GM19324 (cell line): ENCODE measurements around the gene OR10K1.
"Not testable (repeated sequence)": the region's sequence is repeated elsewhere in the genome, so short reads cannot be mapped to it uniquely, and the experiment has no call there.

Experiments used
- ATAC-seq: cut with Tn5 transposase; IDR thresholded peaks from one replicate; pipeline ENCODE4 v1.9.1; 2021; ENCODE audit warnings: mild to moderate bottlenecking, moderate library complexity; ENCODE audit not compliant: unreplicated experiment, low FRiP score

The OR10K1 gene, protein sequence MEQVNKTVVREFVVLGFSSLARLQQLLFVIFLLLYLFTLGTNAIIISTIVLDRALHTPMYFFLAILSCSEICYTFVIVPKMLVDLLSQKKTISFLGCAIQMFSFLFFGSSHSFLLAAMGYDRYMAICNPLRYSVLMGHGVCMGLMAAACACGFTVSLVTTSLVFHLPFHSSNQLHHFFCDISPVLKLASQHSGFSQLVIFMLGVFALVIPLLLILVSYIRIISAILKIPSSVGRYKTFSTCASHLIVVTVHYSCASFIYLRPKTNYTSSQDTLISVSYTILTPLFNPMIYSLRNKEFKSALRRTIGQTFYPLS

DNA sequence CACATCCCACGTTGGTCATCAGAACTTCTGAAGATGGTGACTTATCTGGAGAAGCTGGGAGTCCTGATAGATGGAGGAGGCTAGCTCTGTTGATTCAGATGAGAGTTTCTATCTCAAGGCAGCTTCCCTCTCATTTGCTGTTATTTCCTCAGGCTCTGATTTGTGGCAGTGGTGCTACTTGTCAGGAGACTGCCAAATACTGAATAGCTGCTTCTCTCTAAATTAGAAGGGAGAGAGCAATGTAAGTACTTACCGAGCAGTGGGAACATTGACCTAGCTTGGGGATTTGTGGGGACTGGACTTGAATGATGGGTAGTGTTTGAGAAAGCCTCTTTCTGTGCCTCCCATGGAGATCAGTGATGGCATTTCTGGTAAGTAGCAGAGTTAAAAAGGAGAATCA is at the start of gene OR10K1:
Gene OR10K1 (plus strand): TSS at position 301 of the 400 bp plus-strand sequence. CDS start 3,728 bp downstream, outside the sequence.
- no peak for ATAC-seq

DNA sequence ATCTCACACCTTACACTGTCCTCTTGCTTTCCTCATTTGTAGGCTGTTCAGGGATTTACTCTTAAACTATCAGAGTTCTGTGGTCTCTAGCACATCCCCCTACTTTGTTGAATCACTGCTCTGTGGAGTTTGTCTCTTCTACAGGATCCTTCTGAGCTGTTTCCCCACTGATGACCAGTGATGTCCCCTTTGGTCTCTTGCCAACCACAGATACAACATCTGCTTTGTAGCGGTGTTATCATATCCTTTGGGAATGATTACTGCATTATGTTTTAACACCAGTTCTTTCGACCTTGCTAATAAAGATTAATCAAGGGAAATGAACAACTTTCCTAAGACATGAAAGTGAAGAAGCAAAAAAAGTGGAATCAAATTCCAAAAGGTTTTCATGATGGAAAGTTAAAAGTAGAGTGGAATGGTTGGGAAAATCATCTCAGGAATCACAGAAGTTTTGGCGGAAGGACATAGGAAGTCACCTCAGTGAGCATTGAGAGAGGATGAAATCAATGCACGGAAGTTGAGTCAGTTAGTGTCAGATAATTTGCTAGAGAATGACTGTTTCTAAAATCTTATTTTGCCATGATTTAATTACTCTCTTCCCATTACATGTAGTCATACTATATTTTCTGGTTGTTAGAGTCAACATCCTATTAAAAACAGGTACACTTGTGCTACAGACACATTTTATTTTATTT is 46.8 kb upstream of the OR10K1 start:
- ATAC-seq, result no peak

DNA sequence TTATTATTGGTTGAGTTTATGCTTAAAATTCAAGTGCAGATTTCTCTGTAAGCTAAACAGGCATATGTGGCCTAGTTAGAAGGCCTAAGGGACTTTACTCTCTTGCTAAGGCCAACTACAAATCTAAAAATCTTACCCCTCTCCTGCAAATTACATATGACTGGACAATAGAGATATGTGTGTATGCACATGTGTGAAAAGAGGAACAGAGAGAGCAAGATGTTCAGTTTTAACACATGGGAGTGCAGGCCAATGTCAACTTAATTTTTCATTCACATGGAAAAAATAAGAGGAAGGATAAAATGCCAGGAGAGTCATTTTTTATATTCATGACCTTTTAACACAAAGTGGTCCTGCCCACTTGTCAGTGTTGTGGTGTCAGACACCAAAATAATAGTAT is 44.0 kb upstream of the OR10K1 start:
- no peak for ATAC-seq

DNA sequence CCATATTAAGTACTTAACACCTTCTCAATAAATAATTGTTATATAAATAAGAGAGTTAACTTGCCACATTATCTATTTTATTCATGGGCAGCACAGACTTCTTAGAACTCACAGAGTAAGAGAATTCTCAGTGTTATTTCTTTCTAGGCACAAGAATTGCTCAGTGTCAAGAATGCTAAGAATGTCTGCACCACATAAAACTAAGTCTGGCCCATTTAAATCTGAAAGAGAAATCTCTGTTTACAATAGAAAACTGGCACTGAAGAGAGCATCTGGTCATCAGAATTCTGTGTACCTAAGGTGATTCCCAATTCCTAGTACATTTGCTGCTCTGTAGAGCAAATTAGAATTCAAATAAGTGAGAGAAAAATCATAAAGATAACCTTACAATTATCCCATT is 39.4 kb upstream of the OR10K1 start:
- ATAC-seq, result no peak

DNA sequence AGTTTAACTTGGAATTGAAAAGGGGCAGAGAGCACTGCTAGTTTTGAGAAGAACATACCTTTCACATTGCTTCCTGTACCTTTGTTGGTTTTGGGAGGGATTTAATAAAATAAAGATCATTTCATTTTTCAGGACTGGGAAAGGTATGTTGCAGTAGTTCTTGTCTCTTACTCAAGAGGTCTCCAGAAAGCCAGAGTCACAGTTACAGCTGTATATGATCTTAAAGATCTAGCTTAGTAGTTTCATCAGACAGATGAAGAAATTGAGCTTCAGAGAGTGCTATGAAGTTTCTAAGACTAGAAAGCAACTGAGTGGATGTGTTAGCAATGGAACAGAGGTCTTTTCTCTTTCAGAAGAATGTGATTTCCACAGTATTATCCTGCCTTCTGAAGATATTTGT is 36.6 kb upstream of the OR10K1 start:
- ATAC-seq, result no peak

DNA sequence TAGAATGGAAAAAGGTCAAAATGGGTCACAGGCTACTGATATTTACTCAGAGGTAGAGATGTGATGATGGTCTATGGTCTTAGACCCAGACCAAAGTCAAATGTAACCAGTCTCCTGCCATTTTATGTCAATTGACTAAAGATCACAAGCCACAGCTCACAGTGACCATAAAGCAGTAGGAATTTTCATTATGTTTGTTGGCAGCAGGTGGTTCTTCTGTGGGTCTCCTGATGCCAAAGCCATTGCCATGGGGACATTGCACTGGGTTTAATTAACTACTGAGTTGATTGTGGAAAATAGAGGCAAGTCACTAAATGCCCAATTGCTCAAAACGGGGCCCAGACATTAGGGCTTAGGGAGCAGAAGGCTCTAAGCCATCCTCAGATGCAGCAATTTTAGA is 35.5 kb upstream of the OR10K1 start, which contains the start of gene OR10K2:
Gene OR10K2 (minus strand): TSS at position 101 of the 400 bp plus-strand sequence. CDS start 5,371 bp downstream, outside the sequence.
- ATAC-seq, result no peak

DNA sequence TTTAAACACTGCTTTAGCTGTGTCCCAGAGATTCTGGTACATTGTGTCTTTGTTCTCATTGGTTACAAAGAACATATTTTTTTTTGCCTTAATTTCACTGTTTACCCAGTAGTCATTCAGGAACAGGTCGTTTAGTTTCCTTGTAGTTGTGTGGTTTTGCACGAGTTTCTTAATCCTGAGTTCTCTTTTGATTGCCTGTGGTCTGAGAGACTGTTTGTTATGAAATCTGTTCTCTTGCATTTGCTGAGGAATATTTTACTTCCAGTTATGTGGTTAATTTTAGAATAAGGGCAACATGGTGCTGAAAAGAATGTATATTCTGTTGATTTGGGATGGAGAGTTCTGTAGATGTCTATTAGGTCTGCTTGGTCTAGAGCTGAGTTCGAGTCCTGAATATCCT is 31.5 kb upstream of the OR10K1 start:
- ATAC-seq, result not testable (repeated sequence)

DNA sequence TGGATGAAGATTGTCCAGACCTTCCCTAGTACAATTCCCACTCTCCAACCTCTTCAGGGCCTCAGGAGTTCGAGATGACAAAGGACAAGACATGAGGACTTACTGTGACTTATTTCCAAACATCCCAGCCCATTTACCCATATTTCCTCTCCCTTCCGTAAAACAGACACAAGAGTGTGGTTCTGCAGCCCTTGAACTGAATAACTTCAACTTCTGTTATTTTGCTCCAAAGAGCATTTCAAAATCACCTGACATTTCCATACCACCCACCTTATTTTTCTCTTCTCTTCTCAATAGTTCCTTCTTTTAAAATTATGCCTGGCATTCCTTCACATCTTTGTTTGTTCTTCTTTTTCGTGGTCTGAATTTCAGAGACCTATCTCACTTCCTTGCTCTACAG is 26.9 kb upstream of the OR10K1 start:
- no peak for ATAC-seq

DNA sequence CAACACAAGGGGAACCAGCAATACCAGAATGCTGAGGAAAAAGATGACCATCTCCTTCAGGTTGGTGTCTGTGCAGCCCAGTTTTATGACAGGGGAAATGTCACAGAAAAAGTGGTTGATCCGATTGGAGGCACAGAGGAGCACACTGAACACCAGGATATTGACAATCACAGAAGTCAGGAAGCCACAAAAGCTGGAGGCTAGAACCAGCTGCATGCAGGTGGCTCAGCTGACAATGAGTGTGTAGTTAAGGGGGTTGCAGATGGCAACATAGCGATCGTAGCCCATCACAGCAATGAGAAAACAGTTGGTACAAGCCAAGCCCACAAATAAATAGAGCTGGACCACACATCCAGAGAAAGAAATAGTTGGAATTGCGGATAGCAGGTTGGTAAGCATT is 16.3 kb upstream of the OR10K1 start:
- no peak for ATAC-seq

DNA sequence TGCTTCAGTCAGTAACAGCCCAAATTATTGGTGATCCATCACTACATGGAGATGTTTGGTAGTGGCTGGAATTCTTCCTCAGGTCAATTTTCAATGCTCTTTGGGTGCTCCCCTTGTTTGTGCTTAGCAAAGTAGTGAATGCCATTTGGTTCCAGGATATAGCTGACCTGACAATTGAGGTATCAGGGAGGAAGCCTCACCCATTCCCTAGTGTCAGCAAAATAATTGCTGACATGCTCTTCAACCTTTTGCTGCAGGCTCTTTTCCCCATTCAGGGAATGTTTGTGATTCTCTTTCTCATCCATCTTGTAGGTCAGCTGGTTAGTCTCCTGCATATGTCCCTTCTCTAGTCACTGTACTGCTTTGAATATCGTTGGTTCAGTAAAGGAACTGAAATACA is 7.1 kb upstream of the OR10K1 start:
- no peak for ATAC-seq

DNA sequence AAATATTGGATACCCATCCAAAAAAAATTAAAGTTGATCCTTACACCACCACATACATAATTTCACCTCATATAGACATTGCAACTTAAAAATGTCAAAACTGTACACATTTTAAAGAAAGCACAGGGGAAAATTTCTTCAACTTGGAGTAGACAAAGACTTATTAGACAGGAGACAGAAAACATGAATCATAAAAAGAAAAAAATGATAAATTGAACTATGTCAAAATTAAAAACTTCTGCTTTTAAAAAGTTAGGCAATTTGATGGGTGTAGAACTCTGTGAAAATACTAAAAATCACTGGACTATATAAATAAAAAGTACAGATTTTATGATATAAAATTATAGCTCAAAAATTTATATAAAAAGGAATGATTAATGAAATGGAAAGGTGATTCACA is 4.4 kb upstream of the OR10K1 start:
- no peak for ATAC-seq

DNA sequence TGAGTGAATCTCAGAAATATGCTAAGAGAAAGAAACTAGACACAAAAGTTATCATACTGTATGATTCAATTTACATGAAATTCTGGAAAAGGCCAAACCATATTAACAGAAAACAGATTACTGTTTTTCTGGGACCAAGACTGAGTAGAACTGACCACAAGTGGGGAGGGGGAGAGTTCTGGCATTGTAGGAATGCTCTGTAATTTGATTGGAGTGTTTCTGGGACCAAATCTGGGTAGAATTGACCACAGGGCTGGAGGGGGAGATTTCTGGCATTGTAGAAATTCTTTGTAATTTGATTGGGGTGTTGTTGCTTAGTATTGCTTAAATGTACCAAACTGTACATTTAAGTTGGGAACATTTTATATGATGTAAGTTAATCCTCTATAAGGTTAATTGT is 3.4 kb upstream of the OR10K1 start:
- ATAC-seq, result no peak

DNA sequence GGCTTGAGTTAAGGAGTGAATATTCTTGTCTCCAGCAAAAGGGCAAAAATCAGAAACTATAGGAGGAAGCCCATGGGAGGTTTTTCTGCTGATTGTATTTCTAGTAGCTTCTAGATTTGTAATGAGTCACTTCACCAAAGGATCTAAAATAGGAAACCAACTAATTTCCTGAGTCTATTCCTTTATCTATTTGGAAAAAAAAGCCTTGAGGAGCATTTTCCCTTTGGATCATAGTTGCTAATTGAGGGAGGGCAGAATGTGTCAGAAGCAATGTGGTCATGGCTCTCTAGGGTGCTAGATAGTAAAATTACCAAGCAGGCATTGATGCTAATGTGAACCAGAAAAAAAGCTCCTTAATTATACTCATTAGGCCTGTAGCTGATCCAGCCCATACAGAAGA is 10.3 kb downstream of the OR10K1 start, which contains the start of gene OR10R2:
Gene OR10R2 (plus strand): TSS at position 301 of the 400 bp plus-strand sequence. CDS start 106 bp downstream, outside the sequence.
- ATAC-seq, result no peak

DNA sequence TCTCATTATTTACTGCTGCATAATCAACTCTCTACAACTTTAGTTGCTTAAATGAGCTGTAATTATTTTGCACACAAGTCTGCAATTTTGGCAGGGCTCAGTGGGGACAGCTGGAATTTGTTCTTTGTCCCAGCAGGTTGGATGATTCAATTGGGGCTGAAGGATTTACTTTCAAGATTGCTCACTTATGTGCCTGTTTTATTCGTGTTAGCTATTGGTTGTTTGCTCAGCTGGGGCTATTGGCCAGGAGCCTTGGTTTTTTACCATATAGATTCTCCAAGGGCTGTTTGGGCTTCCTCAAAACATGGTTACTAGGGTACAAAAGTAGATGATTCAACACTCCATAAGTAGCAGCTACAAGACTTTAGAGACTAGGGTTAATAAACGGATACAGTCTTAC is 23.8 kb downstream of the OR10K1 start:
- ATAC-seq, result no peak

DNA sequence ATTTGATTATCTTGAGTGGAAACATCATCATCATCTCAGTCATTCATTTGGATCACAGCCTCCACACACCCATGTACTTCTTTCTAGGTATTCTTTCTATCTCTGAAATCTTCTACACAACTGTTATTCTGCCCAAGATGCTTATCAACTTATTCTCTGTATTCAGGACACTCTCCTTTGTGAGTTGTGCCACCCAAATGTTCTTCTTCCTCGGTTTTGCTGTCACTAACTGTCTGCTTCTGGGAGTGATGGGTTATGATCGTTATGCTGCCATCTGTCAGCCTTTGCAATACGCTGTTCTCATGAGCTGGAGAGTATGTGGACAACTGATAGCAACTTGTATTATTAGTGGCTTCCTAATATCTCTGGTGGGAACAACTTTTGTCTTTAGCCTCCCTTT is 29.7 kb downstream of the OR10K1 start:
- no peak for ATAC-seq

DNA sequence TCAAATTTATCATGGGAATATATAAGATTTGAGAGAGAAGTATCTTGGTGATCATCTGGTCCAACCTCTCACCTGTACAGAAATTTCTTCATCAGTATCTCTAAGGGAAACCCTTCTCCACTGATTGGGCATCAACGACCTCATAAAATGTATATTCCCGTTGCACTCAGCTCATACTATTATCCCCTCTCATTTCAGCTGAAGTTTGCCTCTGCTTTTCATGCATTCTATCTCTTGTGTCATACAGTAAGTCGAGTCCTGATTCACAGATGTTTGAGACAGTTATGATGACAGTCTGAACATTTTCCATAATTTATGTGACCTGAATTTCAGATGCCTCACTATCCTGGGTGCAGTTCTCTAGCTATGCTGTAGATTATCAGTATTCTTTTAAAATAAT is 31.4 kb downstream of the OR10K1 start:
- no peak for ATAC-seq

DNA sequence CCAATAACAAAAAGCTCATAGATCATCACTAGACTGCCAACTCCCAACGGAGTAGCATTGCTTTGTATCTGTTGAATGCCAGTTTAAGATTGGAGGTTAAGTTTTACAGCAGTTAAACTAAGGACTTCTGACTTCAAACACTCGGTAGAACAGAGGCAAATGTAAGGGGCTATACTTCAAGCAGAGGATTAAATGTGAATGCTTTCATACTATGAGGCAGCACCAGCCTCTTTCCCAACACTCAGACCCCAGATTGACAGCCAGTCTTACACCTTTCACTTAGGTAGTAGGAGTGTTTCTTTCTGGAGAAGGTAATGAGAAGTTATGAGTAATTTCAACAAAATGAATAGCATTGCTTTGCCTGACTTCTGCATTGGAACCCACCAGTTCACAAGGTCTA is 33.2 kb downstream of the OR10K1 start:
- ATAC-seq, result no peak

DNA sequence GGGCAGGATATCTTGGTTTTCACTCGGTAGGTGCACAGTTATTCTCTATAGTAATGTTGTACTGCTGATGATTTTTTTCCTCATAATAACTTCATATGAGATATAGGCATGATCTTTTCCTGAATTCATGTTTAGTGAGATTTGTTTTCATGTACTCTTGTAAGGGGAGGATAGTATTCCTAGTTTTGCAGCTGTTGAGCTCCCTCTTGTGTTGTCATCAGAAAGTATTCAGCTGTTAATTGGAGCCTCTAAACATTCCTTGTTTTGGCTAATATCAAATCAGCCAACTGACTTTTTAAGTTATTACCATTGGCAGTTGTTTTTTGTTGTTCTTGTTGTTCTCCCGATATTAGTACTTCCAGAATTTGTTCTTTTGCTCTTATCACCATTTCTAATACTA is 34.7 kb downstream of the OR10K1 start:
- no peak for ATAC-seq

DNA sequence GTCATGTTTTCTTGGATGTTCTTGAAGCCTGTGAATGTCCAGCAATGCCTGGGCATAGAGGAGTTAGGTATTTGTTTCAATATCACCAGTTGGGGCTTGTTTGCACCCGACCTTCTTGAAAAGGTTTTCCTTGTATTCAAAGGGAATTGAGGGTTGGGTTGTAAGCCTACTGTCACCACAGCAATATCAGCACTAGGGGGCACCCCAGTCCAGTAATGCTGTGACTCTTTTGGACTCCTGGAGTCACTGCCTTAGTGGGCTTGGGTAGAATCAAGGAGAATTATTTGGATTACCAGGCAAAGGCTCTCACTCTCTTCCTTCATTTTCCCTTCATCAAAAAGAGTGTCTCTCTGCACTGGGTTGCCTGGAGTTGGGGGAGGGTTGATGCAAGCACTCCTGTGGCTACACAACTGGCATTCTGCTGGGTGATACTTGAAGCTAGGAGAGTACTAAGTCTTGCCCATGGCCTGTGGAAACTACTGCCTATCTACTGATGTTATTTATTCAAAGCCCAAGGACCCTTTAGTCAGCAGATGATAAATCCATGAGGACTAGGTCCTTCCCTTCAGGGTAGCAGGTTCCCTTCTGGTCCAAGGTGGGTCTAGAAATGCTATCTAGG is 44.8 kb downstream of the OR10K1 start:
- no peak for ATAC-seq

DNA sequence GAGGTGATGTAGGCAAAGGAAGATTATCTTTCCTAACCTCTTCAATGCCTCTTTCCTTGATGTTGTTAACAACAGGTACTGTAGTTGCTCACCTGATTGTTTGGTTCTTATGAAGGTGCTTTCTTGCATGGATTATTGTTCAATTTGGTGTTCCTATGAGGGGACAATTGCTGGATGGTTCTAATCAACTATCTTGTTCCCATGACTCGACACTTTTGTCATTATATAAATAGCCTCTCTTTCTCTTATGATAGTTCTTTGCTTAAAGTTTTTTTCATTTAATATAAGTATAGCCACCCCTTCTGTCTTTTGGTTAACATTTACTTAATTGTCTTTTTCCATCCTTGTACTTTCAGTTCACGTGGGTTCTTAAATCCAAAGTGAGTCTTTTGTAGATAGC is 45.9 kb downstream of the OR10K1 start:
- ATAC-seq, result no peak

DNA sequence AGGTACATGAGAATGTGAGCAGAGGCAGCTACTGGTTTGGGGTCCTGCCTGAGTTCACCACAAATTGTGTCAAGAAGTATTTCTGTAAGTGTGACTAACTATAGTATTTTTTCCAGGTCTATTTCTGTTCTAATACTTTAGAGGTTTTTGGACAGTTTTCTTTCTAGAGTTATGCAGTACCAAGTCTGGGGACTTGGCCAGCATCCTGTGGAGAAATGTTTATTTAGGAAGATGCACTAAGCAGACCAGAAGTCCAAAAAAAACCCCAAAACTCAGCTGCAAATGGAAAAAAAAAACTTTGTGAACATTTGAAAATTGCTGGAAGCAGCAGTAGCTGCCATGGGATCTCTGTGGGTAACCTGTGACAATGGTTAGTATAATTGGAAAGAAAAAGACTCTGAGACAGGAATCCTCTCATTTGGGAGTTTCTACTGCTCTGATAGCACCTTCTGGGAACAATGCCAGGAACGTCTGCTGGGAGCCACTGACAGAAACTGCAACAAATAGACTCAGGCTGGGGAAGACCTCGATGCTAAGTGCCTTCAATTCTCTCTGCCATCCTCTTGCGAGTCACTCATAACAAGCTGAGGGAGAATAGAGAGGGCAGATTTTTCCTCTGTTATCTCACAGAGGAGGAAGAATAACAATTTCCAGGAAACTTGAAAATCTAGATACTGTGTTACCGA is 48.0 kb downstream of the OR10K1 start:
- ATAC-seq, result no peak
